Myometrial cell (primary cell): ENCODE results near the gene SULT1A4. TPM values are rescaled to one million over a fixed set of nuclear protein-coding genes. Genes with fewer than 3 reads are reported as not detected.

ENCODE experiments used
- total RNA-seq: library from RNA; depleted of rRNA; stranded (reverse); fragments of >200 nt; gene quantifications from 2 replicates; pipeline ENCODE4 v1.2.3, GENCODE V29; 2015

Gene SULT1A4
- 3.0 and 9.2 TPM in 2 replicates for total RNA-seq

DNA sequence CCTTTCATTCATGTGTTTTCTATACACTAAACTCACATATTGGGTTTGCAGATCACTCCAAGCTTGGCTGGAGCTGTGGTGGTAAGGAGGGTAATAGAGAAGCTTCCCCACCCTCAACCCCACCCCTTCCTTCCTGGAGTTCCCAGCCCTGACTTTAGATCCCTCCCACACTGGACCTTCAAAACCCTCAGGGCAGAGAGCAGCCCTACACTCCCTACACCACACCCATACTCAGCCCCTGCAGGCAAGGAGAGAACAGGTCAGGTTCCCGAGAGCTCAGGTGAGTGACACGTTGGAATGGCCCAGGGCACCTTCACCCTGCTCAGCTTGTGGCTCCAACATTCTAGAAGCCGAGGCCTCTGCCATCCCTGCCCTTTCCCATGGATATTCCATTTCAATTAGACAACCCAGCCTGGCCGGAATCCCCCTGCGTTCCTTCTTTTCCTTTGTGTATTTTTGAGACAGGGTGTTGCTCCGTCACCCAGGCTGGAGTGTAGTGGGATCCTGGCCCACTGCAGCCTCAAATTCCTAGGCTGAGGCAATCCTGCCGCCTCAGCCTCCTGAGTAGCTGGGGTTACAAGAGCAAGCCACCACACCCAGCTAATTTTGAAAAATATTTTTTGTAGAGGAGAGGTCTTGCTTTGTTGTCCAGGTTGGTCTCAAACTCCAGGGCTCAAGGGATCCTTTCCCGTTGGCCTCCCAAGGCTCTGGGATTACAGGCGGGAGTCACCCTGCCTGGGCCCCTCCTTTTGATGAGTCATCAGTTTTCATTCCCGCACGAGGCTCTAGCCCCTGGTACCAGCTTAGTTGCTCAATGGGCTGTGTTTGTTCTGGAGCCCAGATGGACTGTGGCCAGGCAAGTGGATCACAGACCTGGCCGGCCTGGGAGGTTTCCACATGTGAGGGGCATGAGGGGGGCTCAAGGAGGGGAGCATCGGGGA lies at the start of gene SULT1A4:
SULT1A4 (plus strand) TSS at position 208 of the 941 bp plus-strand sequence. CDS start 1,473 bp downstream, outside the sequence.

DNA sequence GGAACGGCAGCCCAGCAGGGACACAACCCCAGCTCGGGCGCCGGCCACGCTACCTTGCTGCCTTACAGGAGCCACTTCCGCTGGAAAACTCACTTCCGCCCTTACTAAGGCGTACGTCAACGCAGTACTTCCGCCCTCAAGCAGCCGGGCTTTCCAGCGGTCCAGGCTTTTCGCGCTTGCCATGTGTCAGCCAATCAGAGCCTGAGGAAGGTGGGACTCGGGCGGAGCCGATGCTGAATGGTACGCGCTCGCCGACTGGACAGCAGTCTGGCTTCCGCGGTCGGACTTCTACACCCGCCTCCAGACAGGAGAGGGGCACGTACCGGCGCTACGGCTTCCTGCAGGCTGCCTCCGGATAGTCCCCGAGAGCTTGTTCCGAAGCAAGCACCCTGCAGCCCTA lies 5.4 kb upstream of the SULT1A4 start, which contains the start of the genes BOLA2 and SLX1B:
BOLA2 (minus strand) TSS at position 83 of the 400 bp plus-strand sequence. CDS start 98 bp downstream, outside the sequence.
SLX1B (plus strand) TSS at position 265 of the 400 bp plus-strand sequence.

DNA sequence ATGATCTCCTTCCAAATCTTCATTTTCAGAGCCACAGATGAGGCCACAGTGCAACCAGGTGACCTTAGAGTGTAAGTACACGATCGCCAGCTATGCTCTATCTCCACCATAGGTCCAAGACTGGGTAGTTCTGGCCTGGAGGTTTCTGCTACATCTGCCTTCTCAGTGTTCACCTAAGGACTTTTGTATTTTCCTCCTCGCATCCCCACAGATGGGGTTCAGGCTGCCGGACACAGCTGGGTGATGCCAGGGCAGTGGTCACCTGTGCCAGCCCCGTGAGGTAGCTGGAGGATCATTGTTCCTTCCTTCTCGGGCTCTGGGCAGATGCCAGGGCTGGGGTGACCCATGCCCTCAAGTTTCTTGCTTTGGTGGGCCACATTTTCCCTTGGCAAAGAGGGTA lies 46.6 kb downstream of the SULT1A4 start, which contains the start of gene NPIPB12:
NPIPB12 (minus strand) TSS at position 101 of the 400 bp plus-strand sequence.

Other genes starting within 250 kb of the SULT1A4 start
- gene NPIPB11, start 53.2 kb upstream of the SULT1A4 start, total RNA-seq, result under 0.01 and 0.29 TPM in 2 replicates
- gene BOLA2, start 5.6 kb upstream of the SULT1A4 start, total RNA-seq, result 9.9 and 18.7 TPM in 2 replicates
- gene SLX1B, start 5.4 kb upstream of the SULT1A4 start, total RNA-seq, result 16.4 and 29.1 TPM in 2 replicates
- gene NPIPB12, start 46.5 kb downstream of the SULT1A4 start, total RNA-seq, result 5.5 and 7.2 TPM in 2 replicates
- gene SPN, start 203.3 kb downstream of the SULT1A4 start, total RNA-seq, result not detected in 2 replicates
- gene QPRT, start 219.3 kb downstream of the SULT1A4 start, total RNA-seq, result 219 and 276 TPM in 2 replicates